GM12891 (cell line): ENCODE results near the gene CSH2.
"Not testable (repeated sequence)": the region's sequence is repeated elsewhere in the genome, so short reads cannot be mapped to it uniquely, and the experiment has no call there.

Experiments used
- DNase-seq: peaks from one replicate; pipeline ENCODE4 v3.0.0; 2011; ENCODE audit warnings: low spot score; ENCODE audit not compliant: insufficient read length
- FAIRE-seq: peaks from 2 replicates; lab custom pipeline; 2011; peaks lifted over from hg19 to GRCh38; lab: Jason Lieb, UNC
- PAX5 ChIP-seq: IDR thresholded peaks from 2 replicates; pipeline ENCODE4 v1.6.1; 2011; ENCODE audit warnings: low read length, moderate library complexity, mild to moderate bottlenecking; ENCODE audit not compliant: insufficient read depth, severe bottlenecking
- POLR2A ChIP-seq: IDR thresholded peaks from 2 replicates; pipeline ENCODE4 v1.6.1; 2011; ENCODE audit warnings: low read depth, low read length, control low read depth
- POLR2AphosphoS5 ChIP-seq: IDR thresholded peaks from 2 replicates; pipeline ENCODE4 v1.6.1; 2011; ENCODE audit warnings: low read depth, low read length, control low read depth
- POU2F2 ChIP-seq: IDR thresholded peaks from 2 replicates; pipeline ENCODE4 v1.6.1; 2011; ENCODE audit warnings: low read depth, mild to moderate bottlenecking, control low read depth, low read length, moderate library complexity
- SPI1 ChIP-seq: IDR thresholded peaks from 2 replicates; pipeline ENCODE4 v1.6.1; 2011; ENCODE audit warnings: low read depth, low read length, control low read depth
- TAF1 ChIP-seq: IDR thresholded peaks from 2 replicates; pipeline ENCODE4 v1.6.1; 2011; ENCODE audit warnings: low read depth, low read length, control low read depth

The CSH2 gene

DNA sequence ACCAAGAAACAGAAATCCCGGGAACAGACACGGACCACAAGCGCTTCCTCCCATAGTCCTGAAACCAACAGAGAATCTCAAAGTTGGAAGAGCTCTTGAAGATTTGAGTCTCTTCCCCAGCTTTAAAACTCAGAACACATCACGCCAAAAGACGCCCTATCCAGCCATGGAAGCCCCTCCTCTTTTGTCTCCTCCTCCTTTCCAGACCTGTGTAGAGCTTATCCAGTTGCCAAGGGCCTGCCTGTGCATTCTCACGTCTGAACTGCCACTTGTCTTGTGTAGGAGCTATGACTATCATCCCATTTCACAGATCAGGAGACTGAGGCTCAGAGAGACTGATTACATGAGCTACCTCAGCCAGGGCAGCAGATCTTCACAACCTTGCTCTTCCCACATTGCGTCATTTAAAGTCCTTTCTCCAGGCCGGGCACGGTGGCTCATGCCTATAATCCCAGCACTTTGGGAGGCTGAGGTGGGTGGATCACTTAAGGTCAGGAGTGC lies 9.2 kb upstream of the CSH2 start:
- not testable (repeated sequence) for DNase-seq, FAIRE-seq

DNA sequence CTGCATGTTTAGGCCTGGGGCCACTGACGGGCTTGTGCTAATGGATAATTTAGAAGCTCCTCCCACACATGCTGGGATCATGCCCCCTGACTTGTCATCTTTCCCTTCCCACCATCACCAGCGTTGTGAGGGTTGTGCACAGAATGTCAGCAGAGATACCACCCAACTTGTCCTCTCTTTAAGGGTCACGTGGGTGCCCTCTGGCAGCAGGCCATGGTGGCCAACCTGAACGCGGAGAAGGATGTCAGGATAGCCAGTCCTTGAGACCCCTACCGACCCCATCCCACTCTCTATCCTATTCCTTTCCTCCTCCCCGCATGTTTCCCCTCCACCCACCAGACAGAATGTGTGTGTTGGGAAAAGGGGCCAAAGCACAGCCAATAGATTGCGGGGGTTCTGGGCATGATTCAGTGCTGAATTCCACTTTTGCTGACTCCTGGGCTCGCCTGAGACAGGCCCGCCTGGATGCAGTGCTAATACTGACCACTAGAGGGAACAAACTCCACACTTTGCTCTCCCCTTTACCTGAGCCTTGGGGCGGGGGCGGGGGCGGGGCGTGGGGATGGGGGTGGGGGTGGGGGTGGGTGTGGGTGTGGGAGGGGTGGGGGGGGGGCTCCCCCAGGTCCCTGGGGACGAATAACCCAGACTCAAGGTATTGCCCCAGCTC lies 8.6 kb upstream of the CSH2 start, which contains the start of gene GH2:
Gene GH2 (minus strand): TSS at position 10 of the 667 bp plus-strand sequence. CDS start 143 bp downstream, outside the sequence.
- DNase-seq (peak; percentile 76), FAIRE-seq (no peak)
- TF ChIP-seq PAX5 = no peak
- no peak for TF ChIP-seq POU2F2
- TF ChIP-seq POLR2A = no peak

GRCh38 chr17:63881337-63881736 lies 7.9 kb upstream of the CSH2 start:
- not testable (repeated sequence) for FAIRE-seq, DNase-seq

GRCh38 chr17:63880706-63881105 lies 7.2 kb upstream of the CSH2 start:
- FAIRE-seq = no peak

DNA sequence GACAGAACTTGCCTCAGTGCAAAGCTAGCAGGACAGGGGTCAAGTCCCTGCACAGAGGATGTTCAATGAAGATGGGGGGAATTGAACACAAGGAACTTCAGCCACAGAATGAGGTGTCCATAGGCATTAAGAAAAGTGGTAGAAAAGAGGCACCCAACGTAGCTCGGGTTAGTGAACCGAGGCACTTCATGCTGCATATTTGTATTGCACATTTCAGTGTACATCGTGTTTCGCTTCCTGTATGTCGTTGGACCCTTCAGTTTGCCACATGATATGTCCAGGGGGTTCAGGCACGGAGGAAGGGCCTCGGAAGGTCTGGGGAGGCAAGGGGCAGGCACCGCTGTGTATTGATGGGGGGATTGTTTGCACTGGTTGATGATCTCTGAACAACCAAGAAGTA lies 4.9 kb upstream of the CSH2 start:
- not testable (repeated sequence) for FAIRE-seq, DNase-seq

More at GRCh38 chr17:63880706-63881105, 7.2 kb upstream of the CSH2 start:
- TF ChIP-seq POLR2AphosphoS5 (no peak), POLR2A (no peak), POU2F2 (no peak)
- no peak for DNase-seq

DNA sequence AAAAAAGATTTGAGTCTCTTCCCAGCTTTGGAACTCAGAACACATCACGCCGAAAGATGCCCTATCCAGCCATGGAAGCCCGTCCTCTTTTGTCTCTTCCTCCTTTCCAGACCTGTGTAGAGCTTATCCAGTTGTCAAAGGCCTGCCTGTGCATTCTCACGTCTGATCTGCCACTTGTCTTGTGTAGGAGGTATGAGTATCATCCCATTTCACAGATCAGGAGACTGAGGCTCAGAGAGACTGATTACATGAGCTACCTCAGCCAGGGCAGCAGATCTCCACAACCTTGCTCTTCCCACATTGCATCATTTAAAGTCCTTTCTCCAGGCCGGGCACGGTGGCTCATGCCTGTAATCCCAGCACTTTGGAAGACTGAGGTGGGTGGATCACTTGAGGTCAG lies 1.2 kb upstream of the CSH2 start:
- not testable (repeated sequence) for FAIRE-seq, DNase-seq

GRCh38 chr17:63874061-63874626 lies 667 bp upstream of the CSH2 start:
- FAIRE-seq, DNase-seq: not testable (repeated sequence)

DNA sequence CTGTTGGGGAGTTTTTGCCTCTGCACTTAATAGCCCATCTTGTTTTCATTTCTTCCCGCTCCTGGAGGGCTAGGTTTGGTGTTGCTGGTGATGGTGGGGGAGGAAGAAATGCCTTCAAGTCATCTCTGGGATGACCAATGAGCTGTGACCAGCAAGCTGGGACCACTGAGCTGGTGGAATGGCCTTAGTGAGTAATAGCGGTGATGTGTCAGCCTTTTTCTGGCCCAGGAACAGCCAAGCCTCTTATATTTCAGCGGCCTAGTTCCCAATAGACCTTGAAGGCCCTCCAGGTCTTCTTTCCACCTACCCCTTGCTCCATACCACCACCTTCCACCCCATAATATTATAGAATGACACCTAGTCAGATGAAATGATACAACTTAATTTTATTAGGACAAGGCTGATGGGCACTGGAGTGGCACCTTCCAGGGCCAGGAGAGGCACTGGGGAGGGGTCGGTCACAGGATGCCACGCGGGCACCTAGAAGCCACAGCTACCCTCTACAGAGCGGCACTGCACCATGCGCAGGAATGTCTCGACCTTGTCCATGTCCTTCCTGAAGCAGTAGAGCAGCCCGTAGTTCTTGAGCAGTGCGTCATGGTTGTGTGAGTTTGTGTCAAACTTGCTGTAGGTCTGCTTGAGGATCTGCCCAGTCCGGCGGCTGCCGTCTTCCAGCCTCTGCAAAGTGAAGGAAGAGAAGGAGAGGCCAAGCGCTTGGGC lies 1.7 kb downstream of the CSH2 start:
- not testable (repeated sequence) for DNase-seq, FAIRE-seq

- not testable (repeated sequence) for DNase-seq, FAIRE-seq
Measured at GRCh38 chr17:63870292-63870665, 3.2 kb downstream of the CSH2 start.

GRCh38 chr17:63869491-63870291 lies 3.8 kb downstream of the CSH2 start:
- DNase-seq, FAIRE-seq: not testable (repeated sequence)

DNA sequence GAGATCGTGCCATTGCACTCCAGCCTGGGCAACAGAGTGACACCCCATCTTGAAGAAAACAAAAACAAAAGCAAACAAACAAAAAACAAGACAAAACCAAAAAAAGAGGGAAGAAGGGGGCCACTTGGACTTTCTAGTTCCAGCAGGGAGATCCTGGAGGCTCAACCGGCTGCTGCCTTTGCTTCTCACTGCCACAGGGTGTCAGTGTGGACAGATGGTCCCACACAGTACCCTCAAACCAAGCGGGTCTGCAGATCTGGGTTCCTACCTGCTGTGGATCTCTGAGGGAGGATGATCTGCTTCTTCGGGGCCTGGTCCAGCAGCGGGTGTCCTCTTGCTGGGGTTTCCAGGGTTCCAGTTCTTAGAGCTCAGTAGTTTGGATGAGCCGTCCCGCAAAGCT lies 6.9 kb downstream of the CSH2 start:
- FAIRE-seq, DNase-seq: not testable (repeated sequence)

- FAIRE-seq = no peak
Measured at GRCh38 chr17:63859257-63859656, 14.2 kb downstream of the CSH2 start.

GRCh38 chr17:63856425-63856824 lies 17.1 kb downstream of the CSH2 start:
- DNase-seq, FAIRE-seq: not testable (repeated sequence)

More at GRCh38 chr17:63859257-63859656, 14.2 kb downstream of the CSH2 start:
- TF ChIP-seq PAX5 = no peak
- no peak for TF ChIP-seq SPI1
- no peak for TF ChIP-seq POU2F2
- no peak for TF ChIP-seq POLR2AphosphoS5
- no peak for TF ChIP-seq POLR2A
- TF ChIP-seq TAF1 = no peak
- DNase-seq = no peak
